Ovary (tissue), 3 donors: Measurements from ENCODE around the gene MOCS1.

ENCODE experiments used
- POLR2A ChIP-seq: fragments of 450-650 bp; IDR thresholded peaks from one replicate; pipeline ENCODE4 v1.6.1; 2017; ENCODE audit warnings: antibody characterized with exemption, mild to moderate bottlenecking, moderate library complexity
- TF ChIP-seq, protein P1 (sequence below), 3 donors: fragments of 450-650 bp in 2 of 3; fragments of 200-600 bp in 1 of 3; IDR thresholded peaks; one replicate each; pipeline versions ENCODE4 v1.5.1 to v1.8.0; 2016 to 2022; ENCODE audit warnings: antibody characterized with exemption in 3 of 3, mild to moderate bottlenecking in 1 of 3
- donor health status: DM: no; HTN: no; CAD: no.

DNA sequence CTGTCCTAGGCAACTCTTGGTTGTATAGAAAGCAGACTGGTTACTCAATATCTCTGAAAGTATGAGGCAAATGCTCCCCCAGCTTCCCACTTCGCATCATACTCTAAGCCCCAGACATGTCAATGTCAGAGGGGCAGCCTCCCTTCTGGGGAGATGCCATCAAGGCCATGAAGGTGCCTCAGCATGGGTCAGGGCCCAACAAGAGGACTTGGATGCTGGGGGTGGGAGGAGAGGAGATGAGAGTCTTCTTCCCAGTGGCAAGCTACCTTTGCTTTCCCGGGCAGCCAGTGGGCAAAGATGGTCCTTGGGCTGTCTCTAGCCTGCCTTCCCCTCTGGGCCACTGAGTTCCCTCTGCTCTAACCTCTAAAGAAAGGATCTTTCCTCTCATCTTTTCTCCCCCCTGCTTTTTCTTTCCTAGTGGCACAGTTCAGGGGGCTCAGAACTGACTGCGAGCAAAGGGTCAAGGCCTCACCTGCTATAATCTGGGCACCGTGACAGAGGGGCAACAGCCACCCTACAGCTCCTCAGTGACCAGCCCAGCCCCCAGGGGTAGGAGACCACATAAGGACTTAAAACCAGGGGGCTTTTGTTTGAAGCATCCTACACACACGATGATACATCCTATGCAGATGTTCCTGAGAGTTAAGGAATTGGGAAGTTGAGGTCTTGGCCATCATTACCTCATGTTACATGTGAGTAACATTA, 26.2 kb downstream of the MOCS1 start:
- TF ChIP-seq, protein P1, sequence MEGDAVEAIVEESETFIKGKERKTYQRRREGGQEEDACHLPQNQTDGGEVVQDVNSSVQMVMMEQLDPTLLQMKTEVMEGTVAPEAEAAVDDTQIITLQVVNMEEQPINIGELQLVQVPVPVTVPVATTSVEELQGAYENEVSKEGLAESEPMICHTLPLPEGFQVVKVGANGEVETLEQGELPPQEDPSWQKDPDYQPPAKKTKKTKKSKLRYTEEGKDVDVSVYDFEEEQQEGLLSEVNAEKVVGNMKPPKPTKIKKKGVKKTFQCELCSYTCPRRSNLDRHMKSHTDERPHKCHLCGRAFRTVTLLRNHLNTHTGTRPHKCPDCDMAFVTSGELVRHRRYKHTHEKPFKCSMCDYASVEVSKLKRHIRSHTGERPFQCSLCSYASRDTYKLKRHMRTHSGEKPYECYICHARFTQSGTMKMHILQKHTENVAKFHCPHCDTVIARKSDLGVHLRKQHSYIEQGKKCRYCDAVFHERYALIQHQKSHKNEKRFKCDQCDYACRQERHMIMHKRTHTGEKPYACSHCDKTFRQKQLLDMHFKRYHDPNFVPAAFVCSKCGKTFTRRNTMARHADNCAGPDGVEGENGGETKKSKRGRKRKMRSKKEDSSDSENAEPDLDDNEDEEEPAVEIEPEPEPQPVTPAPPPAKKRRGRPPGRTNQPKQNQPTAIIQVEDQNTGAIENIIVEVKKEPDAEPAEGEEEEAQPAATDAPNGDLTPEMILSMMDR (IDR thresholded peaks at IDR 0.05) = no peak
- TF ChIP-seq POLR2A = no peak
